ENCODE results near the gene KIAA0513. TPM values are rescaled to one million over a fixed set of nuclear protein-coding genes. Genes with fewer than 3 reads are reported as not detected.

Gene KIAA0513
- total and polyA plus RNA-seq, 9 donors = 2.8 to 12.8 (median 7.1) TPM

GRCh38 chr16:85010931-85011845 lies 16.4 kb upstream of the KIAA0513 start, which contains the start of gene ZDHHC7:
Gene ZDHHC7, minus strand, starts transcription at chr16:85011535. Its CDS starts 20,917 bp downstream, at chr16:84990618.
- WGBS, 3 donors = 0 to 1% (median 0%) methylated on average over 51 to 86 of the region's 86 CpGs
- no peaks in the 10 kb centered on the region for H3K27me3 ChIP-seq
- TF ChIP-seq, protein P1, sequence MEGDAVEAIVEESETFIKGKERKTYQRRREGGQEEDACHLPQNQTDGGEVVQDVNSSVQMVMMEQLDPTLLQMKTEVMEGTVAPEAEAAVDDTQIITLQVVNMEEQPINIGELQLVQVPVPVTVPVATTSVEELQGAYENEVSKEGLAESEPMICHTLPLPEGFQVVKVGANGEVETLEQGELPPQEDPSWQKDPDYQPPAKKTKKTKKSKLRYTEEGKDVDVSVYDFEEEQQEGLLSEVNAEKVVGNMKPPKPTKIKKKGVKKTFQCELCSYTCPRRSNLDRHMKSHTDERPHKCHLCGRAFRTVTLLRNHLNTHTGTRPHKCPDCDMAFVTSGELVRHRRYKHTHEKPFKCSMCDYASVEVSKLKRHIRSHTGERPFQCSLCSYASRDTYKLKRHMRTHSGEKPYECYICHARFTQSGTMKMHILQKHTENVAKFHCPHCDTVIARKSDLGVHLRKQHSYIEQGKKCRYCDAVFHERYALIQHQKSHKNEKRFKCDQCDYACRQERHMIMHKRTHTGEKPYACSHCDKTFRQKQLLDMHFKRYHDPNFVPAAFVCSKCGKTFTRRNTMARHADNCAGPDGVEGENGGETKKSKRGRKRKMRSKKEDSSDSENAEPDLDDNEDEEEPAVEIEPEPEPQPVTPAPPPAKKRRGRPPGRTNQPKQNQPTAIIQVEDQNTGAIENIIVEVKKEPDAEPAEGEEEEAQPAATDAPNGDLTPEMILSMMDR (IDR thresholded peaks at IDR 0.05) = peak in 2 of 3 donors; percentile 31 to 39
- TF ChIP-seq POLR2A (IDR thresholded peaks at IDR 0.05) (peak; percentile 97), EP300 (IDR thresholded peaks at IDR 0.05) (no peak)
- peak; percentile 84 to 92 (median 91) for DNase-seq
- H3K36me3 ChIP-seq = no peaks in the 10 kb centered on the region
- intact Hi-C loops (cut with DNase I) = no loop called here
- no peaks in the 10 kb centered on the region for H3K9me3 ChIP-seq
- H3K4me3 ChIP-seq = peak within 1 kb of the TSS; percentile 87
- peaks cover 11% of the 10 kb centered on the region for H3K4me1 ChIP-seq (ENCODE audit: insufficient read depth)
- peak within 1 kb of the TSS; percentile 91 to 97 for H3K27ac ChIP-seq

DNA sequence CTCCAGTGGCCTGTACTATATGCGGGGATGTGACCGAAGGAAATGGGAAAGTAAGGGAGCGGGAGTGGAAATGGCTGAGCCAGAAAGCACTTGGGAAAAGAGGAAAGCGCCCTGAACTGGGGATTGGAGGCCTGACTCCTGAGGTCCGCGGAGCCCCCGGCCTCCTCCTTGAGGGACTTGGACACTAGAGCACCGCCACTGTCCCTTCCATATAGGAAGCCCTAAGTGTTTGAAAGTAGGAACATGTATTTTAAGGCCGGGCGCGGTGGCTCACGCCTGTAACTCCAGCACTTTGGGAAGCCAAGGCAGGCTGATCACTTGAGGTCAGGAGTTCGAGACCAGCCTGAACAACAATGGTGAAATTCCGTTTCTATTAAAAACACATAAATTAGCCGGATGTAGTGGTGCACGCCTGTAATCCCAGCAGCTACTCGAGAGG lies 15.7 kb upstream of the KIAA0513 start:
- WGBS, 3 donors = 6 to 9% (median 7%) methylated on average over 17 of the region's 17 CpGs
- DNase-seq = peak in 1 of 5 donors; percentile 22
- H3K27ac ChIP-seq = peak overlapping the region; percentile 91 to 97
- intact Hi-C loops (cut with DNase I) = no loop called here
- H3K4me3 ChIP-seq = peak overlapping the region; percentile 87
- H3K4me1 ChIP-seq (ENCODE audit: insufficient read depth) = peaks cover 11% of the 10 kb centered on the region
- no peaks in the 10 kb centered on the region for H3K9me3 ChIP-seq
- H3K36me3 ChIP-seq = no peaks in the 10 kb centered on the region
- H3K27me3 ChIP-seq = no peaks in the 10 kb centered on the region
- TF ChIP-seq POLR2A (IDR thresholded peaks at IDR 0.05) (no peak), EP300 (IDR thresholded peaks at IDR 0.05) (no peak)
- TF ChIP-seq, protein P1 (IDR thresholded peaks at IDR 0.05) = no peak

- TF ChIP-seq, protein P1 (IDR thresholded peaks at IDR 0.05) = no peak
- TF ChIP-seq POLR2A (IDR thresholded peaks at IDR 0.05) = no peak
- no peak for TF ChIP-seq EP300 (IDR thresholded peaks at IDR 0.05)
- H3K4me1 ChIP-seq (ENCODE audit: insufficient read depth) = peaks cover 11% of the 10 kb centered on the region
- intact Hi-C loops (cut with DNase I) = no loop called here
- H3K4me3 ChIP-seq = no peak overlapping the region
- no peaks in the 10 kb centered on the region for H3K36me3 ChIP-seq
- no peak overlapping the region for H3K27ac ChIP-seq
- no peak for DNase-seq
- no peaks in the 10 kb centered on the region for H3K9me3 ChIP-seq
- H3K27me3 ChIP-seq = no peaks in the 10 kb centered on the region
- 72 to 79% (median 77%) methylated on average over 2 of the region's 2 CpGs for WGBS, 3 donors
These were observed 13.3 kb upstream of the KIAA0513 start for GRCh38 chr16:85014311-85014710.

GRCh38 chr16:85015481-85016187 lies 12.0 kb upstream of the KIAA0513 start:
- DNase-seq = no peak
- TF ChIP-seq, protein P1 (IDR thresholded peaks at IDR 0.05) = no peak
- TF ChIP-seq POLR2A (IDR thresholded peaks at IDR 0.05) = no peak
- TF ChIP-seq EP300 (IDR thresholded peaks at IDR 0.05) = no peak
- intact Hi-C loops (cut with DNase I) = no loop called here
- Histone ChIP-seq H3K27ac (no peak overlapping the region), H3K36me3 (no peaks in the 10 kb centered on the region), H3K4me1 (ENCODE audit: insufficient read depth) (peaks cover 2% of the 10 kb centered on the region), H3K4me3 (no peak overlapping the region), H3K27me3 (no peaks in the 10 kb centered on the region), H3K9me3 (no peaks in the 10 kb centered on the region)
- WGBS, 3 donors = 88 to 92% (median 90%) methylated on average over 5 of the region's 5 CpGs
